NCI-H146 treated with DMSO at 0.1 percent for 48 hours (cell line): ENCODE data around the gene LRIG3.

Experiments used
- DNase-seq: peaks from one replicate; lab custom pipeline; 2025; ENCODE audit not compliant: unreplicated experiment; lab: John Stamatoyannopoulos, UW

LRIG3 gene

GRCh38 chr12:58931518-58931917 lies 11.2 kb upstream of the LRIG3 start:
- DNase-seq = no peak

GRCh38 chr12:58930770-58931324 lies 10.5 kb upstream of the LRIG3 start:
- DNase-seq = no peak

DNA sequence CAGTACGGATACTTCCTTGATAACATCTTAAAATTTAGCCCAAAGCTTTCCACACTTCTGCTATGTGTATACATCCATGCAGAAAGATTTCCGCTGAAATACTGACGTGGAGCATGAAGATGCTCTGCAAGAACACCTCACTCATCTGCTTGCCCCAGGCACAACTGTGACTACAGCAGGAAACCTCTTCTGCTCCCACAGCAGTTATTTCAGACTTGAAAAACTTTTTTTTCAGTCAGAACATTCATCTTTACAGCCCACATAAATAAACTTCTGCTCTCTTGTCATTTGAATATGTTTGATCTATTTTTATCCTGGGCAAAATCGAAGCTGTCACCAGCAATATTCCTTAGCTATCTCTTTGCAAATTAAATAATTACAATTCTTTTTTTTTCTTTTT lies 6.8 kb upstream of the LRIG3 start:
- no peak for DNase-seq

DNA sequence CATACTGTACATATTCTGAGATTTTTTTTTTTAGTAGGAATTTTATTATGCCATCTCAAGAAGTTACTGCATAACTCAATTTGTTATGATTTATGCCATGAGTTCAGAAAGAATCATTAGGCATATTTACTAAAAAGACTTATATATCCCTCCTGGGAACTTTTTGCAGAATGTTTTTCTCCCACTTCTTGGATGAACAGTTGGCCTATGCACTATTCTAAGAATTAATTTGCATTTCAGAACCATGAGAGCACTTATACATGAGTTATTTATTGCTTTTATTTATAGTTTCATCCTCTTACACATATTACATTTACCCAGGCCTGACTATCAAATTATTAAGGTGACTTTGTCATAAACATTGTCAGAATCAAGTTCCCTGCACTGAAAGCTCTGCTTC lies 6.3 kb upstream of the LRIG3 start:
- no peak for DNase-seq

DNA sequence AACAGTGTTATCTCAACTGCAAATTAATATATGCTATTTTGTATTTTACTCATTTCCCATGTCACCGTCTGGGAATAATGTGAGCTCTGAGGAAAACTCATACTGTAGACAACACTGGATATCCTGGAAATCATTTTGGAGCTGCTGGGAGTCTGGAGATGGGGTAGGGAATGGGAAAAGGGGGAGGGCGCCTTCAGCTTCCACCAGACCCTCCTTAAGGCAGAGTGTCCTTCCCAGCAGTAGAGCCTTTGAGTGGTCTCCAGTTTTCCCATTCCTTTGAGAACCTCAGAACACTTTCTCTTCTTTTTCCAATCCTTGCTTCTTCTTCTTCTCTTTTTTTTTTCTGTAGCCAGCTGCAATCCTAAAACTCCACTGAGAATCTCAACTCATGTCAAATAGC lies 5.4 kb upstream of the LRIG3 start:
- DNase-seq = no peak

- no peak for DNase-seq
Measured at GRCh38 chr12:58925111-58925611, 4.9 kb upstream of the LRIG3 start.

DNA sequence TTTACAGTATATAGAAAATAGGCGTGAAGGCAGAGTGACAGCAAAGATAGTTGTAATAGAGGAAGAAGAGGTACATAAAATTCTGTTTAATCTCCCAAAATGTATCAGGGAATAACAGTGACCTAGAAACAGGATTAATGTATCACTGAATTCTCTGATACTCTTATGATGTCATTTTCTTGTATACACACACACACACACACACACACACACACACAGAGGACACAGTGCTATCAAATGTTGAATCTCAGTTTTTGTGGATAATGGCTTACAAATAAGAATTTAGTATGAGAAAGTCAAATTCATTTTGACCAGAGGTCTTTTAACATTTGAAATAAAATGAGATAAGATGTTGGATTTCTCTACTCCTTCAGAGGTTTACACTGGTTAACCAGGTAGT lies 4.3 kb upstream of the LRIG3 start:
- no peak for DNase-seq

- no peak for DNase-seq
Measured at GRCh38 chr12:58923781-58924180, 3.5 kb upstream of the LRIG3 start.

DNA sequence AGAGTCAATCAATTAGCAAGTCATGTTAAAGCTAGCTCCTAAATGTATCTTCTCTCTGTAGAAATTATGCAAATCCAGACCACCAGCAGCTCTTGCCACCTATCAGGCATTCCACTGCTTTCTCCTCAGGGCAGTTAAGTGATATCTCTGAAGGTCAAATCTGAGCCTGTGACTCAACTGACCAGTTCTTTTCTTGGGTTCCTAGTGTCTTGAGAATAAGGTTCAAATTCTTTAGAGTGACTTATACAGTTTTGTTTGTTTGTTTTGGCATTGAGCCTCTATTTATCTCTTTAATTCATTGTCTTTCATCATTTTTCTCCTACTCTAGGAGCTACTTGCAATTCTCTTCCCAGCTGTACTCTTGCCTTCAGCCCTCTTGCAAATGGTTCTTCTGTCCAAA lies 2.5 kb upstream of the LRIG3 start:
- no peak for DNase-seq

GRCh38 chr12:58920961-58921861 lies 907 bp upstream of the LRIG3 start:
- DNase-seq = no peak

DNA sequence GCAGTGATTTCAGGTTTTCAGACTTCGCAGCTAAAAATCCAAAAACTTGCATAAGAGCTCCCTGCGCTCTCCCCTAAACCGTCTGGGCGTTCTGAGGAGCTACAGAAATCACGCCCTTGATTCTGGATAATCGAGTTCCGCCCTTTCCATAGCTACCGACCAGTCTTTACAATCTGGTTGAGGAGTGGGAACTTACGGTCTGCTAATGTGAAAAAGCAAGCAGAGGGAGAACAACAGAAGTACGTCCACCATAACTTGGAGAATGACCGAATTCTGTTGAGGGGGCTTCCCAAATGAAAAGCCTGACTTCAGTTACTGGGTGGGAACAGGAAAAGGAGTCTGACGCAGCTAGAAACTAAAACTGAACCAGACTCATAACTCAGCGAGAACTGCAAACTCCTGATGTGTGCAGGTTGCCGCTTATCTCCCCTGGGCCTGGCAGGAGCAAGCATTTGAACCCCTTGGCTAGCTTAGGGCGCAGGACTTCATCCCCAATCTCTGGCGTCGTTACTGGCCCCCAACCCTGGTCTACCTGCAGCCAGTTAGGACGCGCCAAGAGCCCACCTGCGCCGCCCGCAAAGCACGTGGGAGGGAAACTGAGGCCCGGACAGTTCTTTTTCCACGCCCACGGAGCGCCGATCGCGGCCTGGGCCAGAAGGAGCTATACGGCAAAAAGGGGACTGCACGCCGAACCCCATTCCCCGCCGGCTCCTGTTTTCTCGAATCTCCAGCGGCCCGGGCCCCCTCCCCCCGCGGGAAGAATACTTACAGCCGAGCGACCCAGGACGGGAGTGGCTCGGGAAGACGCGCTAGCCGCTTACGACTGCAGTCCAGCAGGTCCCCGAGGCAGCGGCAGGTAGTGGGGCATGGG lies 838 bp downstream of the LRIG3 start:
- DNase-seq = peak; percentile 60

- DNase-seq = peak; percentile 73
Measured at GRCh38 chr12:58918469-58918844, 1.8 kb downstream of the LRIG3 start.

- peak; percentile 64 for DNase-seq
Measured at GRCh38 chr12:58917699-58918468, 2.4 kb downstream of the LRIG3 start.

- no peak for DNase-seq
Measured at GRCh38 chr12:58916921-58917511, 3.3 kb downstream of the LRIG3 start.

GRCh38 chr12:58916161-58916621 lies 4.1 kb downstream of the LRIG3 start:
- DNase-seq = no peak

DNA sequence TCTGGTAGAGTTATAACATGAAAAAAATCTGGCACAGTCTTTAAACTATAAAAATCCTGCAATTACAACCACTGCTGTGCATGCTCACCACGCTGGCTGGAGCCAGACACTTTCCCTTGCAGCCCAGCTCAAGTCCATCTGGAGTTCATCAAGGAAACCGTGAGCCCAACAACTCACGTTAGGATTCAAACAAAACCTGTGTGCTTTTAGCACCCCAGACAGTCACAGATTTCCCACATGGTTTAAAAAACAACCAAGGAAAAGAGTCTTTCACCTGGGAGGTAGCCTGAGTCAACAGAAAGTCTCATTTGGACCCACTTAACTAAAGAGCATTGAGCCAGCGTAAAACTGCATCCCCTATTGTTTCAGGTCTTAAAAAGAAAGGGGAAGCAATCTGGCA lies 4.7 kb downstream of the LRIG3 start:
- peak; percentile 48 for DNase-seq

DNA sequence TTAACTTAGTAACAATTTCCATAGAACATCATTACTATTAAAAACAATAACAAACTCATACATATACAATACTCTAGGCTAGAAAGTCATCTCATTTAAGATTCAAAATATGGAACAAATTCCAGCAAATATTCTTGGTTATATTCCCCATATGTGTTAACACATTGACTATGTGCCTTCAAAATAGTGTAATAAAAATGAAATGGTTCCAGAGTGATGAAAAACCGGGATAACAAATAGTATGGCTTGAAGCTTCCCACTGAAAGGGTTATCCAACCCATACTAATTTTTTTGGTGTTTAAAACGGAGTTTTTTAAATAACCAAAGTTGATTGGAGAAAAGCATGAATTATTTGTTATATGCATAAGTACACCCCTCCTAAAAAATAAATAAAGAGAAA lies 5.3 kb downstream of the LRIG3 start:
- DNase-seq = no peak

DNA sequence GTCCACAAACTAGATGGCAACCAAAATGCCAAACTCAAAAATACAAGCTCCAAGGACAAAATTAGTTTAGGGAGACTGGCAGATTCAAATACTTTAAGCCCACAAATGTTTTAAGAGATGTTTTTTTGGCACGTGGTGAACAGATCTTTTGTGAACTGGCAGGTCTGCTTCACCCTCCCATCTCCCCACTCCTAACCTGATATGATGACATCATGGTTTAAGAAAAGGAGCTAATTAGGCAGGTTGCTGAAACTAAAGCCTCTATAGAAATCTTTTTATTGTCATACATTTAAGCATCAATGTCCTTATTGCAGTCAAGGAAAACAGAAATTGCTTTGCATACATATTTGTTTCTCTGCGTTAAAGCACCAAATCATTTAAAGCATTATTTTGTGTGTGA lies 5.8 kb downstream of the LRIG3 start:
- peak; percentile 60 for DNase-seq

DNA sequence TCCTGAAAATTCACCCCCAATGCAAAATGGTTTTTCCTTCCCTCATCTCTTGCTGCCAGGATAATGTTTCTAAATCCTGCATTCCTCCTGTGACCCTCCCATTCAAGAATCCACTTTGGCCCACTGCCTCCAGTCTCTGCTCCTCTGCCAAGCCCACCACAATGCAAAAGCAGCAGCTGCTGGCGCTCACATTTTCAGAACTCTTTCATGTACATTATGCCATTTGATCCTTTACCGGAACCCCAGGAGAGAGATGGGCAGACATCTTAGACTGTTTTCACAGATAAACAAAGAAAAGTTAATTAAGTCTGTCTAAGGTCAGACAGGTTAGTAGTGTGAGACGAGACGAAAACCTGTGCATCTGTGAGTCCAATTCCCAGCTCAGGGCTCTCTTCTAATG lies 12.9 kb downstream of the LRIG3 start:
- no peak for DNase-seq

DNA sequence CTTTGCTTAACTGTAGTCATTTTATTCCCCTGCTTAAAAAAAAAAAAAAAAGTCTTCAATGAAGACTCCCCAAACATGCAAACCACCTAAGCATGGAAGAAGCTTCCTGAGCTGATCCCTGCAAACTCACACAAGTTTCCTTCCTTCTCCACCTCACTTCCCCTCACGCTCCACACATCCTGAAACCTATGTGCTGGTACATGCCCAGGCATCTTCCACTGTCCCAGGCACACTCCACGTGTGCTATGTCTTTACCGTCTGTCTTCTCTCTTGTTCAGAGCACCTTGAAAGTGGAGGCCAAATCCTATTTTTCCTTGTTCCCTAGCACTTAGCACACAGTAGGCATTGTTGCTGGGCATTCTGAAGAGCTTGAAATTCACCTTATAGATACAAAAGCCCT lies 13.4 kb downstream of the LRIG3 start:
- no peak for DNase-seq
